DMS53 treated with DMSO at 0.1 percent for 48 hours (cell line): ENCODE data around the gene COPG1.

Source experiments
- DNase-seq: peaks from one replicate; lab custom pipeline; 2025; ENCODE audit not compliant: unreplicated experiment; lab: John Stamatoyannopoulos, UW

COPG1 gene

GRCh38 chr3:129278439-129278965, 29.1 kb downstream of the COPG1 start, which contains the start of gene HMCES:
HMCES (plus strand) TSS chr3:129278870; CDS start chr3:129279733, 863 bp downstream.
- peak; percentile 61 for DNase-seq

GRCh38 chr3:129278966-129279906, 29.8 kb downstream of the COPG1 start:
- no peak for DNase-seq

- DNase-seq, result no peak
These were observed 30.8 kb downstream of the COPG1 start for GRCh38 chr3:129280183-129280582.

GRCh38 chr3:129281726-129282125, 32.3 kb downstream of the COPG1 start:
- DNase-seq, result no peak

- DNase-seq, result no peak
These were observed 33.4 kb downstream of the COPG1 start for GRCh38 chr3:129282727-129283327.

GRCh38 chr3:129286081-129286480, 36.7 kb downstream of the COPG1 start:
- DNase-seq, result no peak

GRCh38 chr3:129288446-129288845, 39.0 kb downstream of the COPG1 start:
- no peak for DNase-seq

GRCh38 chr3:129289201-129289921, 40.0 kb downstream of the COPG1 start:
- DNase-seq, result no peak

- no peak for DNase-seq
These were observed 42.0 kb downstream of the COPG1 start for GRCh38 chr3:129291236-129291886.

GRCh38 chr3:129295286-129295685, 45.9 kb downstream of the COPG1 start:
- no peak for DNase-seq

GRCh38 chr3:129304146-129304961, 54.9 kb downstream of the COPG1 start:
- DNase-seq, result no peak

- no peak for DNase-seq
These were observed 55.5 kb downstream of the COPG1 start for GRCh38 chr3:129304962-129305222.

- DNase-seq, result no peak
These were observed 56.2 kb downstream of the COPG1 start for GRCh38 chr3:129305592-129306091.

GRCh38 chr3:129308636-129309035, 59.2 kb downstream of the COPG1 start:
- DNase-seq, result no peak

- DNase-seq, result peak; percentile 45
These were observed 61.0 kb downstream of the COPG1 start for GRCh38 chr3:129310111-129311011.

- no peak for DNase-seq
These were observed 61.9 kb downstream of the COPG1 start for GRCh38 chr3:129311054-129311902.

- no peak for DNase-seq
These were observed 62.7 kb downstream of the COPG1 start for GRCh38 chr3:129312021-129312639.
